HepG2 (cell line): ENCODE measurements around the gene CAND1. TPM values are rescaled to one million over a fixed set of nuclear protein-coding genes. Genes with fewer than 3 reads are reported as not detected.

Experiments used
- ATF7-NPFF ChIP-seq: sonication (generic); formaldehyde crosslinking; IDR thresholded peaks from 2 replicates; pipeline ENCODE4 v1.8.1; 2023; ENCODE audit warnings: mild to moderate bottlenecking, low read depth, missing genetic modification reagents, moderate library complexity
- HHEX ChIP-seq: IDR thresholded peaks from 2 replicates; pipeline ENCODE4 v1.6.1; 2016; ENCODE audit warnings: control low read depth
- HNRNPUL1 ChIP-seq: fragments of 200-400 bp; formaldehyde crosslinking; IDR thresholded peaks from 2 replicates; pipeline ENCODE4 v1.6.1; 2017; ENCODE audit warnings: low read depth, mild to moderate bottlenecking, low read length, moderate library complexity
- KDM2A ChIP-seq: sonication (generic); formaldehyde crosslinking; IDR thresholded peaks from 2 replicates; pipeline ENCODE4 v1.4.0; 2020; ENCODE audit warnings: low read depth, missing genetic modification reagents, borderline replicate concordance
- KDM4B ChIP-seq: sonication (generic); formaldehyde crosslinking; IDR thresholded peaks from 2 replicates; pipeline ENCODE4 v1.4.0; 2020; ENCODE audit warnings: missing genetic modification reagents
- NR2F6 ChIP-seq, 2 experiments: IDR thresholded peaks; 2 replicates each; pipeline ENCODE4 v1.6.1; 2016; ENCODE audit warnings: antibody characterized with exemption in 1 of 2, mild to moderate bottlenecking in 1 of 2
- PRMT3 ChIP-seq: sonication (generic); formaldehyde crosslinking; IDR thresholded peaks from 2 replicates; pipeline ENCODE4 v1.8.1; 2022; ENCODE audit warnings: low read depth, mild to moderate bottlenecking, moderate library complexity, missing genetic modification reagents, borderline replicate concordance
- REPIN1 ChIP-seq: sonication (generic); formaldehyde crosslinking; IDR thresholded peaks from 2 replicates; pipeline ENCODE4 v1.8.0; 2022; ENCODE audit warnings: missing genetic modification reagents, low read depth, mild to moderate bottlenecking, borderline replicate concordance
- TEAD2 ChIP-seq: sonication (generic); formaldehyde crosslinking; IDR thresholded peaks from 2 replicates; pipeline ENCODE4 v1.9.0; 2021; ENCODE audit warnings: missing genetic modification reagents
- ZBTB37 ChIP-seq: sonication (generic); formaldehyde crosslinking; IDR thresholded peaks from 2 replicates; pipeline ENCODE4 v1.4.0; 2020; ENCODE audit warnings: mild to moderate bottlenecking, missing genetic modification reagents
- ZBTB40 ChIP-seq, 2 experiments: fragments of 450-650 bp in 1 of 2; sonication (generic) in 1 of 2; formaldehyde crosslinking in 1 of 2; IDR thresholded peaks; 2 replicates each; pipeline versions ENCODE4 v1.6.1 to v1.8.0; 2016 to 2022; ENCODE audit warnings: antibody characterized with exemption in 1 of 2, mild to moderate bottlenecking in 1 of 2, missing genetic modification reagents in 1 of 2
- ZNF20 ChIP-seq: sonication (generic); formaldehyde crosslinking; IDR thresholded peaks from 2 replicates; pipeline ENCODE4 v1.4.0; 2020; ENCODE audit warnings: mild to moderate bottlenecking, moderate library complexity, missing genetic modification reagents
- ZNF276 ChIP-seq: sonication (generic); formaldehyde crosslinking; IDR thresholded peaks from 2 replicates; pipeline ENCODE4 v1.4.0; 2020; ENCODE audit warnings: mild to moderate bottlenecking, low read depth, missing genetic modification reagents
- ZNF737 ChIP-seq: sonication (generic); formaldehyde crosslinking; IDR thresholded peaks from 2 replicates; pipeline ENCODE4 v1.5.0; 2020; ENCODE audit warnings: missing genetic modification reagents, mild to moderate bottlenecking, borderline replicate concordance
- polyA plus RNA-seq, 8 experiments: library from polyadenylated mRNA; depleted of rRNA in 3 of 8; stranded (reverse) in 7 of 8; unstranded in 1 of 8; fragments of >200 nt; fragmentation: Illumina TruSeq in 4 of 8; extraction: Trizol in 4 of 8; gene quantifications; 2 replicates each; pipeline versions ENCODE4 v1.2.1 to v1.2.3, GENCODE V29; 2011 to 2016; ENCODE audit warnings: low read depth in 4 of 8, missing spikeins in 1 of 8, mixed read lengths in 1 of 8; ENCODE audit not compliant: insufficient read depth in 1 of 8
- total RNA-seq, 5 experiments: library from RNA; depleted of rRNA; stranded (reverse); fragments of >200 nt; fragmentation: Illumina TruSeq; extraction: Trizol; gene quantifications; 2 replicates each; pipeline ENCODE4 v1.2.3, GENCODE V29; 2016; ENCODE audit warnings: low read depth in 1 of 5

CAND1 gene
- total and polyA plus RNA-seq, 2 of the 13 experiments (the other 11 are each of a cell fraction or from before 2014, with no cell fraction given) = 56.2 to 138 TPM

GRCh38 chr12:67269633-67270573 is 745 bp downstream of the CAND1 start (continued):
- TF ChIP-seq ZBTB37 (CRISPR knock-in tag) = no peak
- no peak for TF ChIP-seq KDM4B (CRISPR knock-in tag)
- no peak for TF ChIP-seq PRMT3 (CRISPR knock-in tag)
- no peak for TF ChIP-seq HNRNPUL1
- no peak for TF ChIP-seq ZBTB40 (IDR thresholded peaks at IDR 0.05)
- TF ChIP-seq ZBTB40 (CRISPR knock-in tag; IDR thresholded peaks at IDR 0.05) = no peak
- TF ChIP-seq NR2F6 (IDR thresholded peaks at IDR 0.05) = no peak
- no peak for TF ChIP-seq NR2F6 (CRISPR knock-in tag; IDR thresholded peaks at IDR 0.05)
- peak; percentile 12; the same call in 1 of the 2 replicates for TF ChIP-seq KDM2A (CRISPR knock-in tag)
- TF ChIP-seq ZNF276 = no peak; the same call in 1 of the 2 replicates
- no peak for TF ChIP-seq ZNF737 (CRISPR knock-in tag)
- 0 out of 2 replicates have a peak, but pooled peaks have one; percentile 15 for TF ChIP-seq ATF7-NPFF (CRISPR knock-in tag)
- TF ChIP-seq HHEX (CRISPR knock-in tag) = no peak
- no peak for TF ChIP-seq ZNF20 (CRISPR knock-in tag)
- 0 out of 2 replicates have a peak, but pooled peaks have one; percentile 34 for TF ChIP-seq TEAD2
- no peak for TF ChIP-seq REPIN1 (CRISPR knock-in tag)
